Stomach (tissue), 9 donors: Measurements from ENCODE around the gene TSPAN17. TPM values are rescaled to one million over a fixed set of nuclear protein-coding genes. Genes with fewer than 3 reads are reported as not detected.

Experiments used
- DNase-seq, 2 donors: peaks; one replicate each; pipeline versions ENCODE4 v3.0.0 to v3.0.0-alpha.2; 2013 to 2019
- H3K27ac ChIP-seq, 5 donors: fragments of 200-600 bp in 4 of 5; sonication (generic) in 4 of 5; one replicate each; pipeline ENCODE4 v1.5.1; 2013 to 2019; ENCODE audit warnings: mild to moderate bottlenecking in 1 of 5, moderate library complexity in 1 of 5
- H3K27me3 ChIP-seq, 3 donors: fragments of 200-600 bp; sonication (generic); one replicate each; pipeline ENCODE4 v1.5.1; 2017 to 2019; ENCODE audit warnings: mixed run types in 1 of 3
- H3K36me3 ChIP-seq, 4 donors: fragments of 200-600 bp; sonication (generic); 1 replicate in 3 of 4; 2 replicates in 1 of 4; pipeline ENCODE4 v1.5.1; 2016 to 2019
- H3K4me1 ChIP-seq, 4 donors: fragments of 200-600 bp; sonication (generic); one replicate each; pipeline ENCODE4 v1.5.1; 2016 to 2019
- H3K4me3 ChIP-seq, 4 donors: fragments of 200-600 bp; sonication (generic) in 3 of 4; one replicate each; pipeline ENCODE4 v1.5.1; 2016 to 2019; ENCODE audit warnings: mild to moderate bottlenecking in 1 of 4
- H3K9me3 ChIP-seq, 4 donors: fragments of 200-600 bp; sonication (generic); one replicate each; pipeline ENCODE4 v1.5.1; 2016 to 2019
- EP300 ChIP-seq: sonication (generic); formaldehyde crosslinking; IDR thresholded peaks from one replicate; pipeline ENCODE4 v1.6.1; 2017; ENCODE audit warnings: antibody characterized with exemption
- POLR2A ChIP-seq, 4 donors: fragments of 450-650 bp; IDR thresholded peaks; one replicate each; pipeline ENCODE4 v1.6.1; 2016; ENCODE audit warnings: antibody characterized with exemption in 4 of 4, control low read depth in 2 of 4, mild to moderate bottlenecking in 1 of 4, moderate library complexity in 1 of 4
- POLR2AphosphoS5 ChIP-seq, 3 donors: sonication (generic); formaldehyde crosslinking; IDR thresholded peaks; one replicate each; pipeline ENCODE4 v1.6.1; 2016; ENCODE audit warnings: antibody characterized with exemption in 3 of 3
- whole genome bisulfite sequencing, 5 donors: extraction: QIAGEN DNeasy Blood & Tissue Kit in 3 of 5; methylation state at CpG; one replicate each; pipeline versions ENCODE4 v1.1.5 to v1.1.7; 2013 to 2018; 5-methylcytosine and 5-hydroxymethylcytosine counted together
- intact Hi-C: fragments of 100-400 bp; cut with DNase I; formaldehyde crosslinking; loops from one replicate; pipeline ENCODE4 v1.15.1; 2023; ENCODE audit warnings: low total_unique reads
- polyA plus RNA-seq, 3 donors: library from polyadenylated mRNA; stranded (reverse); fragments of 200-250 nt; gene quantifications; one replicate each; pipeline ENCODE4 v1.2.3, GENCODE V29; 2013
- total RNA-seq, 5 donors: library from RNA; depleted of rRNA; stranded (reverse); fragments of >200 nt; gene quantifications; one replicate each; pipeline versions ENCODE4 v1.1.0 to v1.2.3, GENCODE V29; 2014 to 2016
- TF ChIP-seq, protein P1 (sequence below), 7 experiments: fragments of 450-650 bp in 4 of 7; fragments of 200-600 bp in 3 of 7; sonication (generic) in 3 of 7; IDR thresholded peaks; one replicate each; pipeline ENCODE4 v1.5.1; 2016 to 2019; ENCODE audit warnings: antibody characterized with exemption in 7 of 7, control low read depth in 2 of 7, mild to moderate bottlenecking in 1 of 7
- donor health status: healthy with polysubstance abuse.
- donor health status: Bipolar disorder and iron deficiency.
- donor health status: healthy.

The TSPAN17 gene
- total and polyA plus RNA-seq, 8 donors = 2.3 to 79.9 (median 21.7) TPM

GRCh38 chr5:176678584-176678983 is 31.3 kb downstream of the TSPAN17 start:
- Histone ChIP-seq H3K4me3 (no peak overlapping the region), H3K27me3 (peaks cover 10 to 67% (median 34%) of the 10 kb centered on the region in 3 donors), H3K4me1 (peaks cover 0 to 8% (median 3%) of the 10 kb centered on the region in 4 donors), H3K27ac (no peak overlapping the region), H3K36me3 (no peaks in the 10 kb centered on the region), H3K9me3 (no peaks in the 10 kb centered on the region)
- 64 to 70% (median 69%) methylated on average over 5 of the region's 5 CpGs for WGBS, 5 donors
- DNase-seq = no peak
- intact Hi-C loops = no loop called here
- TF ChIP-seq, protein P1, sequence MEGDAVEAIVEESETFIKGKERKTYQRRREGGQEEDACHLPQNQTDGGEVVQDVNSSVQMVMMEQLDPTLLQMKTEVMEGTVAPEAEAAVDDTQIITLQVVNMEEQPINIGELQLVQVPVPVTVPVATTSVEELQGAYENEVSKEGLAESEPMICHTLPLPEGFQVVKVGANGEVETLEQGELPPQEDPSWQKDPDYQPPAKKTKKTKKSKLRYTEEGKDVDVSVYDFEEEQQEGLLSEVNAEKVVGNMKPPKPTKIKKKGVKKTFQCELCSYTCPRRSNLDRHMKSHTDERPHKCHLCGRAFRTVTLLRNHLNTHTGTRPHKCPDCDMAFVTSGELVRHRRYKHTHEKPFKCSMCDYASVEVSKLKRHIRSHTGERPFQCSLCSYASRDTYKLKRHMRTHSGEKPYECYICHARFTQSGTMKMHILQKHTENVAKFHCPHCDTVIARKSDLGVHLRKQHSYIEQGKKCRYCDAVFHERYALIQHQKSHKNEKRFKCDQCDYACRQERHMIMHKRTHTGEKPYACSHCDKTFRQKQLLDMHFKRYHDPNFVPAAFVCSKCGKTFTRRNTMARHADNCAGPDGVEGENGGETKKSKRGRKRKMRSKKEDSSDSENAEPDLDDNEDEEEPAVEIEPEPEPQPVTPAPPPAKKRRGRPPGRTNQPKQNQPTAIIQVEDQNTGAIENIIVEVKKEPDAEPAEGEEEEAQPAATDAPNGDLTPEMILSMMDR (IDR thresholded peaks at IDR 0.05) = no peak
- TF ChIP-seq POLR2A (IDR thresholded peaks at IDR 0.05) = no peak
- TF ChIP-seq POLR2AphosphoS5 (IDR thresholded peaks at IDR 0.05) = no peak
- no peak for TF ChIP-seq EP300

GRCh38 chr5:176679365-176680225 is 32.3 kb downstream of the TSPAN17 start:
- H3K4me3 ChIP-seq = no peak overlapping the region
- 28 to 75% (median 32%) methylated on average over 8 to 31 of the region's 31 CpGs for WGBS, 5 donors
- no peak for DNase-seq
- peaks cover 10 to 69% (median 34%) of the 10 kb centered on the region in 3 donors for H3K27me3 ChIP-seq
- TF ChIP-seq, protein P1 (IDR thresholded peaks at IDR 0.05) = no peak
- TF ChIP-seq POLR2AphosphoS5 (IDR thresholded peaks at IDR 0.05) (no peak), EP300 (no peak), POLR2A (IDR thresholded peaks at IDR 0.05) (no peak)
- H3K4me1 ChIP-seq = peaks cover 0 to 8% (median 3%) of the 10 kb centered on the region in 4 donors
- H3K36me3 ChIP-seq = no peaks in the 10 kb centered on the region
- H3K27ac ChIP-seq = no peak overlapping the region
- H3K9me3 ChIP-seq = peaks cover 0 to 7% (median 5%) of the 10 kb centered on the region in 4 donors
- intact Hi-C loops = no loop called here

DNA sequence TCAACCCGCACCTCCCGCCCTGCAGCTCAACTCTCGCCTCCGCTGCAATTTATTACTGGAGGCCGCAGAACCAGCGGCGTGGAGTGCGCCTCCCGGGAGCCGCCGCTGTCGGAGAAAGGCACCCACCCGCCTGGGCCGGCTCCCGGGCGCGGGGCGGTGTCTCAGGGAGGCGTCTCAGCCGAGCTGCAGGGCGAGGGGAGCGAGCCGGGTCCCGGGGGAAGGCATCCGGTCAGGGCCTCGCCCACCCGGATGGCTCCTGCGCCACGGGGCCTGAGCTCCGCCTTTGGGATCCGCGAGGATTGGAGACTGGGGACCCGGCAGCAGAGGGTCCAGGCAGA is 32.9 kb downstream of the TSPAN17 start:
- no peak for DNase-seq
- H3K36me3 ChIP-seq = no peaks in the 10 kb centered on the region
- H3K4me1 ChIP-seq = peaks cover 0 to 8% (median 3%) of the 10 kb centered on the region in 4 donors
- WGBS, 5 donors = 5 to 8% (median 5%) methylated on average over 7 to 33 of the region's 33 CpGs
- peaks cover 0 to 13% (median 10%) of the 10 kb centered on the region in 4 donors for H3K9me3 ChIP-seq
- H3K27me3 ChIP-seq = peaks cover 10 to 74% (median 34%) of the 10 kb centered on the region in 3 donors
- no peak overlapping the region for H3K27ac ChIP-seq
- TF ChIP-seq, protein P1 (IDR thresholded peaks at IDR 0.05) = no peak
- no peak for TF ChIP-seq POLR2AphosphoS5 (IDR thresholded peaks at IDR 0.05)
- intact Hi-C loops = no loop called here
- no peak overlapping the region for H3K4me3 ChIP-seq

DNA sequence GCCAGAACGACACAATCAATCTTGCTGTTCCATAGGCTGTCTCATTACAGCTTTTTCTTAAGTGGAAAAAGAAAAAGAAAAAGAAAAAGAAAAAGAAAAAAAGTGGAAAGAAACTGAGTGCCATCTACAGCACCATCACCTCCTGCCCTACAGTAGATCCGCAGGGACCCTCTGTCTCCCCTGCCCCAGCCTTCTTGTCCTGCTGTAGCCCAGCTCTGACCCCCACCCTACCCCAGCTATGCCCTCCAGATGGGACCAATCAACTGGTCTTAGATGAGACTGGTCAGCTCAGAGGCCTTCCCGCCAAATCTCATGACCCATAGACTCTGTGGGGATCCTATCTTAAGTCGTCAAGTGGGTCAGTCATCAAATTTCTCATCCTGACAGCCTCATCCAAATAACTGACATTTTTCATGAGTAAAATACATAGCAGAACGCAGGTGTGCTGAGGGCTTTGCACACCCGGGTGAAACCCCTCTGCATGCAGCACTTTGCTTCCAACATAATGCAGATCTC is 34.8 kb downstream of the TSPAN17 start:
- Histone ChIP-seq H3K36me3 (no peaks in the 10 kb centered on the region), H3K4me3 (no peak overlapping the region), H3K27me3 (peaks cover 10 to 74% (median 34%) of the 10 kb centered on the region in 3 donors), H3K4me1 (peaks cover 0 to 8% (median 3%) of the 10 kb centered on the region in 4 donors), H3K27ac (no peak overlapping the region), H3K9me3 (peaks cover 0 to 20% (median 11%) of the 10 kb centered on the region in 4 donors)
- DNase-seq = no peak
- intact Hi-C loops = no loop called here
- 49 to 69% (median 65%) methylated on average over 6 of the region's 6 CpGs for WGBS, 5 donors
- TF ChIP-seq, protein P1 (IDR thresholded peaks at IDR 0.05) = no peak
- TF ChIP-seq POLR2A (IDR thresholded peaks at IDR 0.05) = no peak
- TF ChIP-seq POLR2AphosphoS5 (IDR thresholded peaks at IDR 0.05) = no peak
- no peak for TF ChIP-seq EP300
